Right lobe of liver (tissue), 6 donors: Measurements from ENCODE around the gene SOHLH1. TPM values are rescaled to one million over a fixed set of nuclear protein-coding genes. Genes with fewer than 3 reads are reported as not detected.

Source experiments
- ATAC-seq, 4 donors: fragments of 200-7000 bp; cut with Tn5 transposase; one replicate each; pipeline ENCODE4 v1.9.1; 2020; ENCODE audit warnings: mild to moderate bottlenecking in 4 of 4, moderate library complexity in 4 of 4
- DNase-seq, 3 donors: peaks; one replicate each; pipeline ENCODE4 v3.0.0-alpha.2; 2020
- H3K27ac ChIP-seq, 3 donors: fragments of 200-600 bp; one replicate each; pipeline ENCODE4 v1.8.0; 2022
- H3K27me3 ChIP-seq, 2 donors: fragments of 200-600 bp; one replicate each; pipeline ENCODE4 v1.8.0; 2022
- H3K36me3 ChIP-seq, 4 donors: fragments of 200-600 bp; sonication (generic) in 1 of 4; one replicate each; pipeline versions ENCODE4 v1.5.1 to v1.8.0; 2017 to 2022; ENCODE audit warnings: control low read depth in 1 of 4
- H3K4me1 ChIP-seq, 4 donors: fragments of 200-600 bp; sonication (generic) in 1 of 4; one replicate each; pipeline versions ENCODE4 v1.5.1 to v1.8.0; 2017 to 2022; ENCODE audit warnings: control low read depth in 1 of 4
- H3K4me3 ChIP-seq, 3 donors: fragments of 200-600 bp; one replicate each; pipeline ENCODE4 v1.8.0; 2022
- H3K9me3 ChIP-seq, 4 donors: fragments of 200-600 bp; sonication (generic) in 1 of 4; one replicate each; pipeline versions ENCODE4 v1.5.1 to v1.8.0; 2017 to 2022; ENCODE audit warnings: control low read depth in 1 of 4
- CTCF ChIP-seq, 4 donors: fragments of 200-600 bp in 3 of 4; fragments of 450-650 bp in 1 of 4; IDR thresholded peaks; one replicate each; pipeline versions ENCODE4 v1.5.1 to v1.8.0; 2016 to 2022; ENCODE audit warnings: antibody characterized with exemption in 4 of 4, mild to moderate bottlenecking in 2 of 4
- POLR2A ChIP-seq: fragments of 450-650 bp; IDR thresholded peaks from one replicate; pipeline ENCODE4 v1.6.1; 2017; ENCODE audit warnings: antibody characterized with exemption, mild to moderate bottlenecking
- WGBS: methylation state at CpG from one replicate; pipeline ENCODE4 v1.1.6; 2018; ENCODE audit warnings: low coverage, low lambda C conversion rate; ENCODE audit not compliant: insufficient coverage; ENCODE audit errors: missing lambda C conversion rate; 5-methylcytosine and 5-hydroxymethylcytosine counted together
- intact Hi-C, 2 donors: fragments of 100-400 bp; cut with DNase I; formaldehyde crosslinking; loops; one replicate each; pipeline versions ENCODE4 v1.11.2 to v1.14.1; 2022
- total RNA-seq, 6 experiments: library from RNA; depleted of rRNA in 2 of 6; stranded (reverse); fragments of >200 nt in 2 of 6; fragmentation: NEBNext Ultra II Directional in 3 of 6; extraction: Animal tissue kit (Norgen Biotek cat#: 25700) in 3 of 6; gene quantifications; one replicate each; pipeline versions ENCODE4 v1.1.0 to v1.2.4, GENCODE V29; 2016 to 2023
- donor health status: DM: no; HTN: yes; CAD: no.
- donor health status: DM: no; HTN: no; CAD: no.
- donor health status: DM: no; HTN: no; CAD: no.
- donor health status: DM: no; HTN: yes; CAD: no.
- donor health status: DM: no; HTN: yes; CAD: no.

SOHLH1 gene
- total RNA-seq, 6 experiments from 2014 or later: not detected

DNA sequence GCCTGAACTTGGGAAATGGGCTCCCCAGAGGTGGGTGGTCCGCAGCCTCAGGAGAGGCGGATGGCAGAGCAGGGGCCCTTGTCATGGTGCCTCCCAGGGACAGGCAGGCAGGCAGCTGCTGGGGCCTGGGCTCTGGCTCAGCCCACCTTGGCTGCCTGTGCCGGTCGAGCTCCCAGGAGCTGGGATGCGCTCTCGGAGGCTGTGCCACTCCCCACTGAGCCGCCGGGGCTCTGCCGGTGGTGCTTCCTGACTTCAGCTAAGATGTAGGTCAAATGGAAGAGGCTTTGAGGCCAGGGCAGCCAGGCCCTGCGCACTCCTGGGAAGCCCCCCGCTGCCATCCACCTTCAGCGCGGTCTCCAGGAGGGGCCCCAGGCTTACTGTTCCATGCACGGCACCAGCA is 43.7 kb upstream of the SOHLH1 start:
- intact Hi-C loops: no loop called here
- H3K27me3 ChIP-seq: no peaks in the 10 kb centered on the region

DNA sequence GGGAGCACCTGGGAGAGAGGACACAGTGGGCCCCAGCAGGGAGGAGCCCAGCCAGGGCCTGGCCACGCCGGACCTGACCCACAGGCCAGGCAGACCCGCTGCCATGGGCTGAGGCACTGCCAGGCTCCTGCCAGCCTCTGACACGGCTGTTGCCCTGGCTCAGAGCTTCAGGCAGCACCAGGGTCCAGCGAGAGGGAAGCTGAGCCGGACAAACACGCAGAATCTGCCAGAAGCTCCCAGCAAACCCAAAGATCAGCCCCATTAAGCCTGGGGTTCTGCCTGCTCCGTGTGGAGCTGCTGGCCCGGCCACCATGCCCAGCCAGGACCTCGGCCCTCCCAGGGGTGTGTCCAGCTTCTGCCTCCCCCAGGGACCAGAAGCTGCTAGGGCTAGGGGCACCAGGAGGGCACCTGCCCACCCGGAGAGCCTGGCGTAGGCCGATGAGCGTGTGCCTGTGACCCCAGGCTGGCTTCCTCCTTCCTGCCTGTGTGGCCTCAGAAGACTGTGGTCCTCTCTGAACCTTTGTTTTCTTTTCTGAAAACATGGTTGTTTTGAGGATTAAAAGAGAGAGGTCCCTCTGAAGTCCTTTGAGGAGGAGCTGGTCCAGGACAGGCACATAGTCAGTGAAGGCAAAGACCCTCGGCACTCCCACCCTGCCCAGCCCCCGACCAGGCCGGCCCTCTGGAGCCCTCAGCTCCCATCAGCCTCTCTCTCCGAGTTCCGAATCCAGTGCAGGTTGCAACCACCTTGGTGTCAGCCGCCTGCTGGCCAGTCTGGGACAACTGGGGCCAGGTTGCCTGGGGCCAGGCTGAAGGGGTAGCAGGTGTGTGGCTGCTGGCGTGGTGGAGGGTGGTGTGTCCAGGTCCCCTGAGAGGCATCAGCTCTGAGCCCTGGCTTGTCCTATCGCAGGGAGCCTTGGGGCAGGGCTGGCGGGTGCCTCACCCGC is 42.3 kb upstream of the SOHLH1 start:
- intact Hi-C loops: no loop called here
- no peak for DNase-seq
- H3K4me3 ChIP-seq: no peak overlapping the region
- no peak for ATAC-seq
- no peaks in the 10 kb centered on the region for H3K4me1 ChIP-seq
- no peaks in the 10 kb centered on the region for H3K36me3 ChIP-seq
- TF ChIP-seq POLR2A (no peak), CTCF (IDR thresholded peaks at IDR 0.05) (no peak)
- no peak overlapping the region for H3K27ac ChIP-seq
- 39% methylated on average over 4 of the region's 24 CpGs for WGBS
- H3K9me3 ChIP-seq: no peaks in the 10 kb centered on the region
- H3K27me3 ChIP-seq: no peaks in the 10 kb centered on the region

More for the DNA sequence above, 43.7 kb upstream of the SOHLH1 start:
- no peaks in the 10 kb centered on the region for H3K9me3 ChIP-seq
- WGBS: no CpG with 5 or more reads among the region's 14 CpGs
- no peak overlapping the region for H3K4me3 ChIP-seq
- no peak for ATAC-seq
- no peak overlapping the region for H3K27ac ChIP-seq
- no peak for DNase-seq
- TF ChIP-seq CTCF (IDR thresholded peaks at IDR 0.05): no peak
- no peak for TF ChIP-seq POLR2A
- H3K4me1 ChIP-seq: no peaks in the 10 kb centered on the region
- H3K36me3 ChIP-seq: no peaks in the 10 kb centered on the region

DNA sequence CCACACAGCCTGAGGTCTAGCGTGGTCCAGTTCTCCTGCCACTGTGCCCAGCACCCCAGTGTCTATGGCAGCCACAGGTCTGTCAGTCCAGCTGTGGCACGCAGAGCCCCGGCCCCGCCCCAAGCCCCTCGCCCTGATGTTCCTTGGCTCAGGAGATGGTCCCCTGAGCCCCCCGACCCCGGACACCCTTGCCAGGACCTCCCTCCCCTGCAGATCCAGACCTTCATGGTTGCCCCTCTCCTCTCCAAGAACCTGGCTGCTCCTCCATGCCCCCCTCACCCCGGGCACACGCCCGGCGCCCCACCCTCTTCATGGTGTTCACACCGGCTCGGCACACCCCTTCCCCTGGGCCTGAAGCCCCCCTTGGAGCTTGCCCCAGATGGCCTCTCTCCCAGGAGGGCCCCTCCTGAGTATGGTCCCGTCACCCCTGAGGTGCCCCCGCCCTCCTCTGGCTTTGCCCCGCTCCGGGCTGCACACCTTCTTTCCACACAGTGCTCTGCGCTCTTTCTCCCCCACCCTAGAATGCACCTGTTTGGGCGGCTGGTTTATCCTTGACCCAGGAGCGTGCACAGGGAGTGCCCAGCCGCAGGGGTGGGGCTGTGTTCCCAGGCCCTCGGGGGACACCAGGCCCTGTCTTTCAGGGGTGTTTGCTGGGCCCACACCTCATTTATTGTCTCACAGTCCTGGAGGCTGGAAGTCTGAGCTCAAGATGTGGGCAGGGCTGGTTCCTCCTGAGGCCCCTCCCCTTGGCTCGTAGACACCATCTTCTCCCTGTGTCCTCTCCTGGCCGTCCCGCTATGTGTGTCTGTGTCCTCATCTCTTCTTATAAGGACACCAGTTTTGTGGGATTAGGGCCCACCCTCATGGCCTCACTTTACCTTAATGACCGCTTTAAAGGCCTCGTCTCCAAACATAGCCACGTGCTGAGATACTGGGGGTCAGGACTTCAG is 40.3 kb upstream of the SOHLH1 start:
- no peaks in the 10 kb centered on the region for H3K36me3 ChIP-seq
- H3K27me3 ChIP-seq: no peaks in the 10 kb centered on the region
- WGBS: 38% methylated on average over 8 of the region's 28 CpGs
- H3K9me3 ChIP-seq: no peaks in the 10 kb centered on the region
- DNase-seq: no peak
- no peak for ATAC-seq
- TF ChIP-seq POLR2A (no peak), CTCF (IDR thresholded peaks at IDR 0.05) (no peak)
- no peak overlapping the region for H3K27ac ChIP-seq
- intact Hi-C loops: no loop called here
- H3K4me3 ChIP-seq: no peak overlapping the region
- H3K4me1 ChIP-seq: no peaks in the 10 kb centered on the region

- no peak overlapping the region for H3K4me3 ChIP-seq
- H3K27me3 ChIP-seq: no peaks in the 10 kb centered on the region
- intact Hi-C loops: no loop called here
- WGBS: 59% methylated on average over 4 of the region's 16 CpGs
- TF ChIP-seq POLR2A: no peak
- TF ChIP-seq CTCF (IDR thresholded peaks at IDR 0.05): no peak
- ATAC-seq (no peak), DNase-seq (no peak)
- no peaks in the 10 kb centered on the region for H3K36me3 ChIP-seq
- no peak overlapping the region for H3K27ac ChIP-seq
- H3K4me1 ChIP-seq: no peaks in the 10 kb centered on the region
- H3K9me3 ChIP-seq: no peaks in the 10 kb centered on the region
Measured at GRCh38 chr9:135737840-135738521, 38.7 kb upstream of the SOHLH1 start.
